GM10266 (cell line): ENCODE results near the gene POLR3E.

ENCODE experiments used
- DNase-seq: peaks from one replicate; pipeline ENCODE4 v3.0.0; 2012; ENCODE audit errors: extremely low spot score
- TF ChIP-seq, protein P1 (sequence below): IDR thresholded peaks from 2 replicates; pipeline ENCODE4 v1.5.1; 2012; ENCODE audit warnings: mild to moderate bottlenecking, low read depth; ENCODE audit not compliant: control insufficient read depth, insufficient read depth; ENCODE audit errors: missing control alignments

Gene POLR3E

DNA sequence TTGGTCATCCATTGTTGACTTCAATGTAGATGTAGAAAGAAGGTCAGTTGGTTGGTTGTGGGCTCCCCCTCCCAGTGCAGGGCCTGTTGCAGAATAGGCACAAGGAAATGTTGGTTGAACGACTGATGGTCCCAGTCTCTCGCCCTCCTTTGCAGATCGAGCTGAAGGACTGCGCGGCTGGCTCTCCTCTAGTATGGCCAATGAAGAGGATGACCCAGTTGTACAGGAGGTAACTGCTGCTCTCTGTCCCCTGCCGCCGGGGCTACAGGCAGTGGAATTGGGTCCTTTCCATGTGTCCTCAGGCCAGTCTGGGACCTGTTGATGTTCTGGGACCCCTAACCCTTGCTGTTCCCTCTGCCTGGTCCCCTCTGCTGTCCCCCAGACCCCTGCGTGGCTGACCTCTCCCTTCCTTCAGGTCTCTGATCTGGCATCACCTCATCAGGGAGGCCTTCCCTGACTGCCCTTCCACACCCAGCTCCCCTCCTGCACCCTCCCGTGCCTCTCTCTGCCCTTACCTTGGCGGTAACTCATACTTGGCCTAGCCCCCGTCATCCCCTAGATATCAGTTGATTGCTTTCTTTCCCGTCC is 5.7 kb downstream of the POLR3E start:
- DNase-seq = no peak
- TF ChIP-seq, protein P1, sequence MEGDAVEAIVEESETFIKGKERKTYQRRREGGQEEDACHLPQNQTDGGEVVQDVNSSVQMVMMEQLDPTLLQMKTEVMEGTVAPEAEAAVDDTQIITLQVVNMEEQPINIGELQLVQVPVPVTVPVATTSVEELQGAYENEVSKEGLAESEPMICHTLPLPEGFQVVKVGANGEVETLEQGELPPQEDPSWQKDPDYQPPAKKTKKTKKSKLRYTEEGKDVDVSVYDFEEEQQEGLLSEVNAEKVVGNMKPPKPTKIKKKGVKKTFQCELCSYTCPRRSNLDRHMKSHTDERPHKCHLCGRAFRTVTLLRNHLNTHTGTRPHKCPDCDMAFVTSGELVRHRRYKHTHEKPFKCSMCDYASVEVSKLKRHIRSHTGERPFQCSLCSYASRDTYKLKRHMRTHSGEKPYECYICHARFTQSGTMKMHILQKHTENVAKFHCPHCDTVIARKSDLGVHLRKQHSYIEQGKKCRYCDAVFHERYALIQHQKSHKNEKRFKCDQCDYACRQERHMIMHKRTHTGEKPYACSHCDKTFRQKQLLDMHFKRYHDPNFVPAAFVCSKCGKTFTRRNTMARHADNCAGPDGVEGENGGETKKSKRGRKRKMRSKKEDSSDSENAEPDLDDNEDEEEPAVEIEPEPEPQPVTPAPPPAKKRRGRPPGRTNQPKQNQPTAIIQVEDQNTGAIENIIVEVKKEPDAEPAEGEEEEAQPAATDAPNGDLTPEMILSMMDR = no peak

DNA sequence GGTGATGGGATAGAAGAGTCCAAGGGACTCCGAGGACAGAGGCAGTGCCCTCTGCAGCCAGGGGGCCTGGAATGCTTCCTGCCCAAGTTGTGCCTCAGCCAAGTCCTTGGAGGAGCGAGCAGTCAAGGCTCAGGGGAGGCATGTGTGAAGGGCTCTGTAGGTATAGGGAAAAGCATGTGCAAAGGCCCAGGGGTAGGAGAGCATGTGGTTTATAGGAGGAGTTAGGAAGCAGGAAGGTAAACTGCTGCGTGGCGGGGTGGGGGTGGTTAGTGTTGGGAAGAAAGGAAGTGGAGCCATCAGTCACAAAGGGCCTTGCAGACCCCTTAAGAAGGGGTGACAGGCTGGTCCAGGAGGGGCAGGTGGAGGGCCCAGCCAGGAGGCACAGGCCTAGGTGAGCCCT is 7.2 kb downstream of the POLR3E start:
- no peak for DNase-seq
- TF ChIP-seq, protein P1 = no peak

DNA sequence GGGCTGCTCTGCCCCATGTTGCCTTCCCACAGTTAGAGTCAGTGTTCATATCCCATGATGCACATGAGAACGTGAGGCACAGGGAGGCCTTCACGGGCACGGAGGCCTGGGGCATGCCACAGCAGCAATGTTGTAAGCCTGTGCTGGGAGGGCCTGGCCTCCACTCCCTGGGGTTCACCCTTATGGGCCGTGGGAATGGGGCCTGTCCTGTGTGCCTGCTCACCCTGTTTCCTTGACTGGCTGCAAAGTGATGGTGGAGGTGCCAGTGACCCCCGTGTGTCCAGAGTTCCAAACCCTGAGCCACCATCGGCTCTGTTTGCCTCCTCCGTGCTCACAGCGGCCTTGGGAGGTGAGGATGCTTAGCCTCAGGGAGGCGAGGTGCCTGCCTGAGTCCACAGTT is 9.6 kb downstream of the POLR3E start:
- DNase-seq = no peak

DNA sequence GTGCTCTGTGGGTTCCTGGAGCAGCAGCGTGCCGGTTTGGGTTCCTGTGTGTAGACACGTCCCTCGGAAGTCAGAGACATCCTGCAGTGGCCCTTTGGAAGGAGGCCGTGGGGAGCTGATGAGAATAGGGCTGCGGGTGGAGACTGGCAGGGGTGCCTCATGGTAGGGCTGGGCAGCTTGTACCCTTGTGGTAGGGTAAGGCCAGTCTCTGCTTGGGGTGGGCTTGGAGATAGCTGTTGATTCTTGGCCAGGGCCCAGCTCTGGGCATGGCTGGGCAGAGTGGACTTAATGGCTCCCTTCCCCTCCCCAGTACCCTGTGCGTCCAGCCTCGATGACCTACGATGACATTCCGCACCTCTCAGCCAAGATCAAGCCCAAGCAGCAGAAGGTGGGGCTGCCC is 10.6 kb downstream of the POLR3E start:
- DNase-seq = no peak
- TF ChIP-seq, protein P1 = no peak

More for the DNA sequence above, 9.6 kb downstream of the POLR3E start:
- TF ChIP-seq, protein P1 = no peak

DNA sequence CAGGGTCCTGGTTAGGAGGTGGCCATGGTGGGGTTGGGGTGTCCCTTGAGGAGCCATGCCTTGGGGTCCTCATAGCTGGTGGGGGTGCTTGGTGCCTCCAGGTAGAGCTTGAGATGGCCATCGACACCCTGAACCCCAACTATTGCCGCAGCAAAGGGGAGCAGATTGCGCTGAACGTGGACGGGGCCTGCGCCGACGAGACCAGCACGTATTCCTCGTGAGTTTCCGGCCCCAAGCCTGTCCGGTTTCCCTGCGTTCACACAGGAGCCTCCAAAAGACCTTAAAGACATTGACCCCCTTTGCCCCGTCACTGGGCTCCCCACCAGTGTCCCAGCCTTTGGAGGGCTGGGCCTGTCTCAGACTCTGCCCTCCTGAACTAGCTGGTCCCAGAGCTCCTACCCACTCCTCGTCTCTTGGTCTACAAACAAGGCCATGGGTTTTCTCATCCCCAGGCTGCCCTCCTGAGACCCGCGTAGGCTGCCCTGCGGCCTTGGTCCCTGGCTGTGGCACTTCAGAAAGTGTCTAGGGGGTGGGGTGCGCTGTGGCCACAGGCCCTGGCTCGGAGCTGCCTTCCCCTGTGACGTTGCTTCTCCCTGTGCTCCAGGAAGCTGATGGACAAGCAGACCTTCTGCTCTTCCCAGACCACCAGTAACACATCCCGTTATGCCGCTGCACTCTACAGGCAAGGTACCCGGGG is 11.8 kb downstream of the POLR3E start:
- no peak for DNase-seq
- TF ChIP-seq, protein P1 = no peak

DNA sequence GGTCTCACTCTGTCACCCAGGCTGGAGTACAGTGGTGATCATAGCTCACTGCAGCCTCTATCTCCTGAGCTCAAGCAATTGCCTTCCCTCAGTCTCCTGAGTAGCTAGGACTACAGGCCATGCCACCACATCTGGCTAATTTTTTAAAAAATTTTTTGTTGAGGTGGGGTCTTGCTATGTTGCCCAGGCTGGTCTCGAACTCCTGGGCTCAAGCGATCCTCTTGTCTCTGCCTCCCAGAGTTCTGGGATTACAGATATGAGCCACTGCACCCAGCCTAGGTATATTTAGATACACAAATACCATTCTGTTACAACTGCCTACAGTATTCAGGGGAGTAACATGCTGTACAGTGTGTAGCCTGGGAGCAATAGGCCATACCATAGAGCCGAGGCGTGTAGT is 14.3 kb downstream of the POLR3E start:
- TF ChIP-seq, protein P1 = no peak

More for the DNA sequence above, 14.3 kb downstream of the POLR3E start:
- no peak for DNase-seq
